OCI-LY3 (cell line): ENCODE measurements around the gene GRHPR.

Experiments used
- CTCF ChIP-seq: fragments of 200-600, 300-600 bp; sonication (generic); IDR thresholded peaks from 2 replicates; pipeline ENCODE4 v1.5.1; 2014; ENCODE audit warnings: antibody characterized with exemption, low read length, low read depth
- EZH2phosphoT487 ChIP-seq: fragments of 200-600 bp; shearing (Covaris generic); IDR thresholded peaks from 2 replicates; pipeline ENCODE4 v1.6.1; 2018; ENCODE audit warnings: antibody characterized with exemption, mixed run types, low read depth

GRCh38 chr9:37405764-37406380, 16.6 kb upstream of the GRHPR start:
- no peak for TF ChIP-seq CTCF
- TF ChIP-seq EZH2phosphoT487: no peak
